Skeletal muscle cell (primary cell): ENCODE data around the gene DYRK3.

ENCODE experiments used
- DNase-seq: peaks from one replicate; pipeline ENCODE4 v3.0.0-alpha.2; 2010; ENCODE audit warnings: low read depth
- H3K4me3 ChIP-seq: 2 replicates; pipeline ENCODE4 v1.5.1; 2011; ENCODE audit warnings: low read depth, mild to moderate bottlenecking, control low read depth, low read length, moderate library complexity

The DYRK3 gene

DNA sequence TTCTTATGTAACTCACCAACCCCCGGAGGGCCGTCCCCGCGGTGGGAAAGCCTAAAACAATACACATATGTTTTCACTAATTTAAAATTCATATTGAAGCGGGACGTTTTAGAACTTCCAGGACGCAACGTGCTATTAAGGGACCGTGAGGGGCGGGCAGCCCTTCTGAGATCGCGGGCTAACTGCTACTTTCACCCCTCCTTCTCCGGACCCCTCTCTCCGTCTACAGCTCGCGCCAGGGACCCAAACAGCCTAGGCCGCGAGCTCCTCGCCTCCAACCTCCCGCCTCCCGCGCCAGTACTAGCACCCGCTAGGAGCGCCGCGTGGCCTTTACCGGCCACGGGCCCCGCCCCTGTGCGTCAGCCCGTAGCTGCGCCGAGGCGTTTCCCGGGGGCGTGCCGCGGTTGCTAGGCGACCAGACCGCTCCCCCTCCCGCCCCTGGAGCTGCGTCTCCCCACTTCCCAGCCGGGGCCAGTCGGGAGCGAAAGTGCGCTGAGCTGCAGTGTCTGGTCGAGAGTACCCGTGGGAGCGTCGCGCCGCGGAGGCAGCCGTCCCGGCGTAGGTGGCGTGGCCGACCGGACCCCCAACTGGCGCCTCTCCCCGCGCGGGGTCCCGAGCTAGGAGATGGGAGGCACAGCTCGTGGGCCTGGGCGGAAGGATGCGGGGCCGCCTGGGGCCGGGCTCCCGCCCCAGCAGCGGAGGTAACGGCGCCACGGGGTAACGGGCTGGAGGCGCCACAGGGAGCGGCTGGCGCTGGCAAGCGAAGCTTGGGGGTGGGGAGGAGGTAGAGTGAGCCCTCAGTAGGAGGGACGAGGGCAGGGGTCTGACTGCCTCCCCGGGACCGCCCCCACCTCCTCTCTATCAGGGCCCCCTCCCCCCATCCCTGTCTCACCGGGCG, at the start of gene DYRK3:
TSS of gene DYRK3 (plus strand) at position 457 of the 898 bp plus-strand sequence. CDS start at position 625, 168 bp downstream.
- peak within 1 kb of the TSS; percentile 90 for H3K4me3 ChIP-seq
- peak; percentile 80 for DNase-seq

DNA sequence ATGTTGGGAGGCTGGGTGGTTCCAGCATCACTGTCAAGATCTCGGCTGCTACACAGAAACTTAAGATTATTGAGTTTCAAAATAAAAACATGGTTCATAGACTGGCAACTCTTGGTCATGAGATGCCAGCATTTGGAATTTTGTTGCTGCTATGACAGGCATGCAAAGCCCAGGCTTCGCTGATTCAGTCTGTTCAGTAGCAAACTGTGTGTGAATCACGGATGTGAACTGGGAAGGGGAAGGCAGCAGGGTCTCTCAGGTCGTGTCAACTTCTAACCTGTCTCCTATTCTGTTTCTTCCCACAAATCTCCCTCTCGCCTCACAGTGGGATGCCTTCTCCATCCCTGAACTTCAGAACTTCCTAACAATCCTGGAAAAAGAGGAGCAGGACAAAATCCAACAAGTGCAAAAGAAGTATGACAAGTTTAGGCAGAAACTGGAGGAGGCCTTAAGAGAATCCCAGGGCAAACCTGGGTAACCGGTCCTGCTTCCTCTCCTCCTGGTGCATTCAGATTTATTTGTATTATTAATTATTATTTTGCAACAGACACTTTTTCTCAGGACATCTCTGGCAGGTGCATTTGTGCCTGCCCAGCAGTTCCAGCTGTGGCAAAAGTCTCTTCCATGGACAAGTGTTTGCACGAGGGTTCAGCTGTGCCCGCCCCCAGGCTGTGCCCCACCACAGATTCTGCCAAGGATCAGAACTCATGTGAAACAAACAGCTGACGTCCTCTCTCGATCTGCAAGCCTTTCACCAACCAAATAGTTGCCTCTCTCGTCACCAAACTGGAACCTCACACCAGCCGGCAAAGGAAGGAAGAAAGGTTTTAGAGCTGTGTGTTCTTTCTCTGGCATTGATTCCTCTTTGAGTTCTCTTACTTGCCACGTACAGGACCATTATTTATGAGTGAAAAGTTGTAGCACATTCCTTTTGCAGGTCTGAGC, 48.6 kb upstream of the DYRK3 start:
- no peak for DNase-seq
- H3K4me3 ChIP-seq: no peak overlapping the region

DNA sequence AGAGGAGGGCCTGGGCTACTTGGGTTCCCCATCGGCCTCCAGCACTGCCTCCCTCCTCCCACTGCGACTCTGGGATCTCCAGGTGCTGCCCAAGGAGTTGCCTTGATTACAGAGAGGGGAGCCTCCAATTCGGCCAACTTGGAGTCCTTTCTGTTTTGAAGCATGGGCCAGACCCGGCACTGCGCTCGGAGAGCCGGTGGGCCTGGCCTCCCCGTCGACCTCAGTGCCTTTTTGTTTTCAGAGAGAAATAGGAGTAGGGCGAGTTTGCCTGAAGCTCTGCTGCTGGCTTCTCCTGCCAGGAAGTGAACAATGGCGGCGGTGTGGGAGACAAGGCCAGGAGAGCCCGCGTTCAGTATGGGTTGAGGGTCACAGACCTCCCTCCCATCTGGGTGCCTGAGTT, 47.4 kb upstream of the DYRK3 start:
- DNase-seq: no peak
- no peak overlapping the region for H3K4me3 ChIP-seq

DNA sequence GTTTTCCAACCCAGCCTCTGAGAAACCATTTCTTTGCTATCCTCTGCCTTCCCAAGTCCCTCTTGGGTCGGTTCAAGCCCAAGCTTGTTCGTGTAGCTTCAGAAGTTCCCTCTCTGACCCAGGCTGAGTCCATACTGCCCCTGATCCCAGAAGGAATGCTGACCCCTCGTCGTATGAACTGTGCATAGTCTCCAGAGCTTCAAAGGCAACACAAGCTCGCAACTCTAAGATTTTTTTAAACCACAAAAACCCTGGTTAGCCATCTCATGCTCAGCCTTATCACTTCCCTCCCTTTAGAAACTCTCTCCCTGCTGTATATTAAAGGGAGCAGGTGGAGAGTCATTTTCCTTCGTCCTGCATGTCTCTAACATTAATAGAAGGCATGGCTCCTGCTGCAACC, 46.8 kb upstream of the DYRK3 start:
- H3K4me3 ChIP-seq: no peak overlapping the region
- DNase-seq: no peak

DNA sequence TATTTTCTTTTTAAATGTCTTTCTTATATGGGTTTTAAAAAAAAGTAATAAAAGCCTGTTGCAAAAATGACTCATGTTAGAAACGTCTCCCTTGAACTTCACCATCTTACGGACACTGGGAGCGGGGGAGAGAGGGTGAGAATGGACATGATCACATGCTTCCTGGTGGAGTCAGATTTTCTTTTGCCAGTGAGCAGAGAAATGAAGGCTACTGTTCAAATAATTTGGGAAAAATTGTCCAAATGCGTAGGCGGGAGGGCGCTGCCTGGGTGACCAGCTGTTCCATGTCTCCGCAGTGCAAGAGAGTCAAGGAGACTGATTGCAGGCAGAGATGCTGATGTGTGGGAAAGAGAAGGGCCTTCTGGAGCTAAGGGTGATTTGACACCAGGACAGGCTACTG, 46.1 kb upstream of the DYRK3 start:
- H3K4me3 ChIP-seq: no peak overlapping the region
- peak; percentile 87 for DNase-seq

DNA sequence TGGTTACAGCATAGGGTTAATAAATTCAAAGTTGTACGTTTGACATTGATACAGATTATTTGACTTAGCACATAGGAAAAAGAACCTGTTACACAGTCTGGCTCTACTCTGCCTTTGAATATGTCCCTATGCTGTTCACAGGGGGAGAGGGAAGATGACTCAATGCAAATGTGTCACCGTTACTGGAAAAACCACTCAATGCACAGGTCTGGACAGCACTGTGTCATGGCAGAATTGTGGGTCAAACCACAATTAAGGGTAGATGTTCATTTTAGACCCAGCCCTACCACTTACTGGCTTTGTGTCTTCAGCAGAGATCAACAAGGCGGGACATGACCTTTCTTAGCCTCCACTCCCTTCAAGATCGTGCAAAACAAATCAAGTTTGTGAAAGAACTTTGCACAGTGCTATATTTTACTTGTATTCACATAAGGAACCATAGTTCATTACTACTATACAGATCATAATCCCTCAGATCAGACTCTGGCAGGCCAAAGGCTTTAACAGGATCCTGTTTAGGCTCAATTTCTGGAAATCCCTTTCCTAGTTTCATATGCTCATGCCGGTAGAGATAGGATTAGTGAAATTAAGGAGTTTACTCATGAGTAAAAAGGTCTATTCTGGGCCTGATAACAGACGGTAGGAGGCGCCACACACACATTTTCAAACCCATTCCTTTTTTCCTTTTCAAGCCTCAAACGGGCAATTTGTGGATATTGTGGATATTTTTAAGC, 45.1 kb upstream of the DYRK3 start:
- no peak overlapping the region for H3K4me3 ChIP-seq
- DNase-seq: peak; percentile 47

- no peak for DNase-seq
- H3K4me3 ChIP-seq: no peak overlapping the region
These were observed 44.1 kb upstream of the DYRK3 start for GRCh38 chr1:206591226-206591625.

DNA sequence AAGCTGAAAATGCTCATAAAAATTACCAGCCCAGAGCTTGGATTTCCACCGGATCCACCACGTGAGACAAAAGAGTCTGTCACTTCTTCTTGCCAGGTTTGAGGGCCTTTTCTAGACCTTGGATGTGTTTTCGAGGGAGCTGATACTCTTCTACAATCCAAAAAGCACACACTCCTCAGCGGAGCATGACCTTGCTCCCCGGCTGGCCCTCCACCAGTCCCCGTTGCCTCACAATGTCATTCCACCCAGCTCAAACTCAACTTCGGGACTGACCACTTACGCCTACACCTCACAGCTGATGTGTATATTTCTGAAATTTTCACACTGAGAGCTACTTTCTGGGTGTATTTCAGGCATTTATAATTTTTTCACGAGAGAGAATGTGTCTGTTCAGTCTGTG, 43.6 kb upstream of the DYRK3 start:
- no peak for DNase-seq
- no peak overlapping the region for H3K4me3 ChIP-seq

GRCh38 chr1:206593351-206593925, 41.9 kb upstream of the DYRK3 start:
- DNase-seq: no peak
- no peak overlapping the region for H3K4me3 ChIP-seq

GRCh38 chr1:206595581-206596318, 39.6 kb upstream of the DYRK3 start:
- H3K4me3 ChIP-seq: no peak overlapping the region
- DNase-seq: no peak

DNA sequence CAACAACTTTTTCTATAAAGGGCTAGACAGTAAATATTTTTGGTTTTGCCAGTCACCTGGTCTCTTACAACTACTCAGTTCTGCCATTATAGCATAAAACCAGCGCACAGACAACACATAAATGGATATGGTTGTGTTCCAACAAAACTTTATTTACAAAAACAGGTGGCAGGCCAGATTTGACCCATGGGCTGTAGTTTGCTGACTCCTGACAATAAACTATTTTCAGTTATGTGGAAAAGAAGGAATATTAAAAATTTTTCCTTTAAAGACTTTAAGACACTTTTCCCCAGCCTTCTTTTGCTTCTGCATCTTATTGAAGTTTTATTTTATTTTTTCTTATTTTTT, 39.0 kb upstream of the DYRK3 start:
- H3K4me3 ChIP-seq: no peak overlapping the region
- DNase-seq: no peak

- no peak overlapping the region for H3K4me3 ChIP-seq
- DNase-seq: no peak
These were observed 34.8 kb upstream of the DYRK3 start for GRCh38 chr1:206600527-206600926.

DNA sequence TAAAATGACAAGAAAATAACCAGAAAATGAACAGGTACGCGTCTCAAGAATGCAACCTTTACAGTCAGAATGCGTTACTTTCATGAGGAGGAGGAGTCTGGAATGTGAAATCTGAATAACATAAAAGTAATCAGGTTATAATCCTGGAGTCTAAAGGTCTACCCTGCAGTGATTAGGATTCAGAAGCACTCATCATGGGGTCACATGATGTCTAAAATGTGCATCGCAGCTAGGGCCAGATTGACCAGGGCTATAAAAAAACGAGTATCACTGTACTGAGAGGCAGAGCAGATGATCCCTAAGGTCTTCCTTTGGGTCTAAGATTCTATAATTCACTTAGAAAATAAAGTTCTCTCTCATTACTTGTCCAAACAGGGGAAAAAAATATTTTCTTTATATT, 30.5 kb upstream of the DYRK3 start:
- no peak for DNase-seq
- H3K4me3 ChIP-seq: no peak overlapping the region

DNA sequence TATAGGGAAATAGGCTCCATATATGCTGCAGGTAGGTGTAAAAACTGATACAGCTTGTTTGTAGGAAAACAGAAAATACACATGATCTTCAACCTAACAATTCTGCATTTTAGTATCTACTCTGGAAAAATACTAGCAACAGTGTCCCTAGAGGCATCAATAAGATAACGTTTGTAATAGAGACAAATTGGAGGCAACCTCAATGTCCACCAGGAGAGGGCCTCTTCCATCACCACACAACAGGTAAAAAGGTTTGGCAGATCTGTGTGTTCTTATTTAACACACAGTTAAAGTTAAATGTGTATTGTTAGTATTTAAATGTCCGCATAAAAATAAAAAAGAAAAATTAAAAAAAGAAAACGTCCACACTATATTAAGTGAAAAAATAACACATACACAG, 28.5 kb upstream of the DYRK3 start:
- no peak overlapping the region for H3K4me3 ChIP-seq
- no peak for DNase-seq

- no peak overlapping the region for H3K4me3 ChIP-seq
- no peak for DNase-seq
These were observed 27.1 kb upstream of the DYRK3 start for GRCh38 chr1:206608108-206608698.

- DNase-seq: no peak
- no peak overlapping the region for H3K4me3 ChIP-seq
These were observed 25.9 kb upstream of the DYRK3 start for GRCh38 chr1:206609229-206609991.

DNA sequence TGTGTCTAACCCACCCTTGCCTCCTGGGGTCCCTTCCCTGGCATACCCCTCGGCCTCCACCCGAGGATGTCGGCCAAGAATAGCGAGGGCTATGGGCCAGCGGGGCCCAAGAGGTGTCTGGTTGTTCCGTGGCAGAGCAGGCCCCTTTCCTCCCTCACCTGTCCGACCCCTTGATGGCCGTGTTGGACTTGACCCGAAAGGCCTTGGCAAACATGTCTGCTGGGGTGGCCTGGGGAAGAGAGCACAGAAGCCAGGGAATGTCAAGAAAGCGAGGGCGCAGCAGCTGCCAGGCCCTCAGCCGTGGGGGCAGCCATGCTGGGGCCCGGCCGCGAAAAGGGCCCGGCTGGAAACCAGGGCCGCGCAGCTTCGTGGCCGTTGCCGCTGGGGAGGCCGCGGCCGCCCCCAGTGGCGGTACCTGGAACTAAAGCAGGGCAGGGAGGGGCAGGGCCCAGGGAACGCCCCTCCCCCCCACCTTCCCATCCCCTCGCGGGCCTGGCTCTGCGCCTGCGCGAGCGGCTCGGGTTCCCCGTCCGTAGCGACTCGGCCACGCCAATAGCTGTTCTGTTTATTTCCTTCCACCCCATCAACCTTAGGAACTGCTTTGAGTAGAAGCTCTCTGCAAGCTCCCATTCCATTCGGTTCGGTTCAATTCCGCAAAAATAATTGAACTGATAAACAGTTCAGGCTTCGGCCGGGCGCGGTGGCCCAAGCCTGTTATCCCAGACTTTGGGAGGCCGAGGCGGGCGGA, 23.0 kb upstream of the DYRK3 start, which contains the start of gene EIF2D:
TSS of gene EIF2D (minus strand) at position 337 of the 748 bp plus-strand sequence. CDS start at position 214, 123 bp downstream.
- peak within 1 kb of the TSS; percentile 85 for H3K4me3 ChIP-seq
- peak; percentile 60 for DNase-seq
